ENCODE data around the gene SHISA5. TPM values are rescaled to one million over a fixed set of nuclear protein-coding genes. Genes with fewer than 3 reads are reported as not detected.
A peak's percentile ranks its signal among the peaks of the same experiment; 100 is the strongest.

The SHISA5 gene
- polyA plus RNA-seq, 2 of the 4 experiments (the other 2 are of a cell fraction), result 87.5 to 94.3 TPM

- ChIA-PET CTCF (interaction anchor here (0.7 to 31.5 kb wide), 4 partner anchors 3 to 156 kb away, joined by 3 to 488 read pairs (median 246); partner anchors contain the start of gene PLXNB1), POLR2A (interaction anchor here (1.0 to 1.9 kb wide), 2 partner anchors 11 to 28 kb away, joined by 3 to 8 read pairs; partner anchors contain the start of gene CCDC51)
- peak overlapping the region; percentile 83 to 100 for H3K27ac ChIP-seq
- H3K4me3 ChIP-seq, result peak overlapping the region; percentile 64
- 40% methylated on average over 2 of the region's 7 CpGs for WGBS (ENCODE audit: missing lambda C conversion rate)
- TF ChIP-seq RARB (CRISPR knock-in tag; IDR thresholded peaks at IDR 0.05) (no peak), EHMT2 (IDR thresholded peaks at IDR 0.05; ENCODE audit: low read depth) (no peak), KDM1A (IDR thresholded peaks at IDR 0.05; ENCODE audit: low read depth) (no peak), GATA3 (IDR thresholded peaks at IDR 0.05; ENCODE audit: borderline replicate concordance) (no peak), EHF (CRISPR knock-in tag; IDR thresholded peaks at IDR 0.05) (no peak), ZC3H11A (IDR thresholded peaks at IDR 0.05) (no peak), RAD21 (conservative IDR thresholded peaks at IDR 0.05 in 1 of 2, IDR thresholded peaks at IDR 0.05 in 1 of 2) (no peak), RNF2 (IDR thresholded peaks at IDR 0.05; ENCODE audit: borderline replicate concordance, low read depth) (no peak)
- TF ChIP-seq, protein P1, sequence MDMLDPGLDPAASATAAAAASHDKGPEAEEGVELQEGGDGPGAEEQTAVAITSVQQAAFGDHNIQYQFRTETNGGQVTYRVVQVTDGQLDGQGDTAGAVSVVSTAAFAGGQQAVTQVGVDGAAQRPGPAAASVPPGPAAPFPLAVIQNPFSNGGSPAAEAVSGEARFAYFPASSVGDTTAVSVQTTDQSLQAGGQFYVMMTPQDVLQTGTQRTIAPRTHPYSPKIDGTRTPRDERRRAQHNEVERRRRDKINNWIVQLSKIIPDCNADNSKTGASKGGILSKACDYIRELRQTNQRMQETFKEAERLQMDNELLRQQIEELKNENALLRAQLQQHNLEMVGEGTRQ (IDR thresholded peaks at IDR 0.05), result no peak
- ATAC-seq (peak in 1 of 2 experiments; percentile 3; a peak in 2 of 6 replicates), FAIRE-seq (no peak), DNase-seq (ENCODE audit: low read depth in 1 of 2, low spot score in 1 of 2) (no peak)
- peak overlapping the region; percentile 79 for H3K4me2 ChIP-seq
- no peaks in the 10 kb centered on the region for H3K9me3 ChIP-seq
- H3K4me1 ChIP-seq, result peaks cover 55% of the 10 kb centered on the region
These were observed 75.8 kb downstream of the SHISA5 start for GRCh38 chr3:48428088-48428571.

DNA sequence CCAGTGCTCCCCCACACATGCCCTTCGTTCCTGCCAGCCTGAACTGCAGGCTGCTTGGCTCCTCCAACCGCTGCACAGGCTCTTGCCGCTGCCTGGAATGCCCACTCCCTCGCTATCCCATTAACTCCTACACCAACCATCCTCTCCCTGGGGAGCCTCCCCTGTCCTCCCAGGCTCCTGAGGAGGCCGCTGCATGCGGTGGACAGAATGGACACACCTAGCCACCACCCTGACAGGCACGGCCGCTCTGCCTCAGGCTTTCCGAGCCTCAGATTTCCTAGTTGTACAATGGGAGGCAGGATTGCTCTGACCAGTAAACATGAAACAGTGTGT is 76.4 kb downstream of the SHISA5 start:
- peaks cover 49% of the 10 kb centered on the region for H3K4me1 ChIP-seq
- 94% methylated on average over 9 of the region's 9 CpGs for WGBS (ENCODE audit: missing lambda C conversion rate)

More for the DNA sequence above, 76.4 kb downstream of the SHISA5 start:
- ChIA-PET POLR2A (no interaction called here), CTCF (interaction anchor here (13.6 to 31.5 kb wide), 2 partner anchors 4 to 14 kb away, joined by 488 read pairs; partner anchors contain the start of gene PLXNB1)
- Histone ChIP-seq H3K27ac (peak overlapping the region in 1 of 2 experiments; percentile 100; a peak in 3 of 6 replicates), H3K4me2 (peak overlapping the region; percentile 79), H3K4me3 (no peak overlapping the region), H3K9me3 (no peaks in the 10 kb centered on the region)
- FAIRE-seq (no peak), DNase-seq (ENCODE audit: low read depth in 1 of 2, low spot score in 1 of 2) (no peak), ATAC-seq (no peak)
- TF ChIP-seq CBX8 (IDR thresholded peaks at IDR 0.05), result no peak
- TF ChIP-seq ZNF302 (CRISPR knock-in tag; IDR thresholded peaks at IDR 0.05), result no peak
- no peak for TF ChIP-seq RFX5 (IDR thresholded peaks at IDR 0.05)
- no peak for TF ChIP-seq HDAC2 (IDR thresholded peaks at IDR 0.05)
- no peak for TF ChIP-seq SMC3 (IDR thresholded peaks at IDR 0.05)
- TF ChIP-seq CHD4 (IDR thresholded peaks at IDR 0.05; ENCODE audit: borderline replicate concordance), result no peak
- no peak for TF ChIP-seq PBX3 (IDR thresholded peaks at IDR 0.05)
- TF ChIP-seq BHLHE40 (IDR thresholded peaks at IDR 0.05; ENCODE audit: low read depth, low read length), result no peak
- TF ChIP-seq MAFK (IDR thresholded peaks at IDR 0.05; ENCODE audit: partially characterized antibody), result no peak
- TF ChIP-seq HOXB13 (CRISPR knock-in tag; IDR thresholded peaks at IDR 0.05; ENCODE audit: low read depth), result no peak
- no peak for TF ChIP-seq TP53 (CRISPR knock-in tag; IDR thresholded peaks at IDR 0.05)
- no peak for TF ChIP-seq HOXB5 (CRISPR knock-in tag; IDR thresholded peaks at IDR 0.05)
- TF ChIP-seq ELK1 (IDR thresholded peaks at IDR 0.05; ENCODE audit: low read depth, low read length), result no peak
- no peak for TF ChIP-seq TFCP2L1 (CRISPR knock-in tag; IDR thresholded peaks at IDR 0.05)
- no peak for TF ChIP-seq PHF8 (IDR thresholded peaks at IDR 0.05; ENCODE audit: borderline replicate concordance, low read depth)
- no peak for TF ChIP-seq KDM5A (IDR thresholded peaks at IDR 0.05)

Data from A549 (cell line).